Dendritic cell treated with granulocyte-macrophage colony-stimulating factor and Interleukin-4, amounts not matched to agents 40 ng/mL and 50 ng/mL, for 4 days (primary cell): Measurements from ENCODE around the gene VASH2.

Source experiments
- H3K27ac Mint-ChIP-seq: one replicate; pipeline ENCODE4 v1.8.0; 2022; ENCODE audit warnings: mild to moderate bottlenecking, mixed read lengths
- H3K27me3 Mint-ChIP-seq: one replicate; pipeline ENCODE4 v1.8.0; 2022; ENCODE audit warnings: mild to moderate bottlenecking, mixed read lengths
- H3K36me3 Mint-ChIP-seq: one replicate; pipeline ENCODE4 v1.8.0; 2022; ENCODE audit warnings: low read depth, mixed read lengths
- H3K4me1 Mint-ChIP-seq: one replicate; pipeline ENCODE4 v1.8.0; 2022; ENCODE audit warnings: low read depth, mixed read lengths
- H3K4me3 Mint-ChIP-seq: one replicate; pipeline ENCODE4 v1.8.0; 2022; ENCODE audit warnings: mild to moderate bottlenecking, moderate library complexity, mixed read lengths
- H3K9me3 Mint-ChIP-seq: one replicate; pipeline ENCODE4 v1.8.0; 2022; ENCODE audit warnings: mixed read lengths
- intact Hi-C: fragments of 100-400 bp; cut with micrococcal nuclease; formaldehyde crosslinking; loops from one replicate; pipeline ENCODE4 v1.15.0; 2022

The VASH2 gene

GRCh38 chr1:212973899-212974298, 23.6 kb downstream of the VASH2 start:
- no peak overlapping the region for H3K27ac Mint-ChIP-seq
- no peaks in the 10 kb centered on the region for H3K36me3 Mint-ChIP-seq
- H3K4me1 Mint-ChIP-seq = no peaks in the 10 kb centered on the region
- no peak overlapping the region for H3K4me3 Mint-ChIP-seq
- H3K9me3 Mint-ChIP-seq = no peaks in the 10 kb centered on the region
- H3K27me3 Mint-ChIP-seq = peaks cover 4% of the 10 kb centered on the region
- intact Hi-C loops = no loop called here

GRCh38 chr1:212974711-212975110, 24.4 kb downstream of the VASH2 start:
- no peak overlapping the region for H3K4me3 Mint-ChIP-seq
- H3K9me3 Mint-ChIP-seq = no peaks in the 10 kb centered on the region
- no peaks in the 10 kb centered on the region for H3K36me3 Mint-ChIP-seq
- no peaks in the 10 kb centered on the region for H3K4me1 Mint-ChIP-seq
- H3K27me3 Mint-ChIP-seq = peaks cover 4% of the 10 kb centered on the region
- H3K27ac Mint-ChIP-seq = no peak overlapping the region
- intact Hi-C loops = no loop called here

- Mint-ChIP-seq H3K27me3 (peaks cover 2% of the 10 kb centered on the region), H3K36me3 (no peaks in the 10 kb centered on the region), H3K4me3 (no peak overlapping the region), H3K9me3 (no peaks in the 10 kb centered on the region), H3K4me1 (no peaks in the 10 kb centered on the region), H3K27ac (no peak overlapping the region)
- intact Hi-C loops = no loop called here
Observed at GRCh38 chr1:212975111-212975918, 25.0 kb downstream of the VASH2 start.

- Mint-ChIP-seq H3K27ac (no peak overlapping the region), H3K9me3 (no peaks in the 10 kb centered on the region), H3K4me1 (no peaks in the 10 kb centered on the region), H3K4me3 (no peak overlapping the region), H3K27me3 (peaks cover 2% of the 10 kb centered on the region), H3K36me3 (no peaks in the 10 kb centered on the region)
- intact Hi-C loops = no loop called here
Observed at GRCh38 chr1:212976586-212976985, 26.2 kb downstream of the VASH2 start.

- H3K9me3 Mint-ChIP-seq = no peaks in the 10 kb centered on the region
- H3K36me3 Mint-ChIP-seq = no peaks in the 10 kb centered on the region
Observed at GRCh38 chr1:212977781-212978645, 27.7 kb downstream of the VASH2 start.

GRCh38 chr1:212979340-212980122, 29.2 kb downstream of the VASH2 start:
- no peak overlapping the region for H3K27ac Mint-ChIP-seq
- H3K36me3 Mint-ChIP-seq = no peaks in the 10 kb centered on the region
- no peaks in the 10 kb centered on the region for H3K4me1 Mint-ChIP-seq
- intact Hi-C loops = no loop called here
- H3K27me3 Mint-ChIP-seq = peaks cover 2% of the 10 kb centered on the region
- no peaks in the 10 kb centered on the region for H3K9me3 Mint-ChIP-seq
- H3K4me3 Mint-ChIP-seq = no peak overlapping the region

More at GRCh38 chr1:212977781-212978645, 27.7 kb downstream of the VASH2 start:
- Mint-ChIP-seq H3K27ac (no peak overlapping the region), H3K4me1 (no peaks in the 10 kb centered on the region), H3K27me3 (peaks cover 2% of the 10 kb centered on the region), H3K4me3 (no peak overlapping the region)
- intact Hi-C loops = no loop called here

- H3K4me1 Mint-ChIP-seq = no peaks in the 10 kb centered on the region
- no peaks in the 10 kb centered on the region for H3K36me3 Mint-ChIP-seq
- H3K27ac Mint-ChIP-seq = no peak overlapping the region
- no peaks in the 10 kb centered on the region for H3K9me3 Mint-ChIP-seq
- H3K4me3 Mint-ChIP-seq = no peak overlapping the region
- peaks cover 2% of the 10 kb centered on the region for H3K27me3 Mint-ChIP-seq
- intact Hi-C loops = no loop called here
Observed at GRCh38 chr1:212980123-212980785, 29.9 kb downstream of the VASH2 start.

GRCh38 chr1:212981025-212981495, 30.7 kb downstream of the VASH2 start:
- intact Hi-C loops = no loop called here
- H3K36me3 Mint-ChIP-seq = no peaks in the 10 kb centered on the region
- no peak overlapping the region for H3K27ac Mint-ChIP-seq
- no peaks in the 10 kb centered on the region for H3K9me3 Mint-ChIP-seq
- H3K4me3 Mint-ChIP-seq = no peak overlapping the region
- H3K4me1 Mint-ChIP-seq = no peaks in the 10 kb centered on the region
- peaks cover 2% of the 10 kb centered on the region for H3K27me3 Mint-ChIP-seq

GRCh38 chr1:212981571-212982328, 31.4 kb downstream of the VASH2 start:
- no peak overlapping the region for H3K4me3 Mint-ChIP-seq
- no peaks in the 10 kb centered on the region for H3K9me3 Mint-ChIP-seq
- no peaks in the 10 kb centered on the region for H3K36me3 Mint-ChIP-seq
- intact Hi-C loops = no loop called here
- H3K27ac Mint-ChIP-seq = no peak overlapping the region
- peaks cover 2% of the 10 kb centered on the region for H3K27me3 Mint-ChIP-seq
- no peaks in the 10 kb centered on the region for H3K4me1 Mint-ChIP-seq

GRCh38 chr1:212982430-212983152, 32.2 kb downstream of the VASH2 start:
- no peaks in the 10 kb centered on the region for H3K9me3 Mint-ChIP-seq
- no peaks in the 10 kb centered on the region for H3K4me1 Mint-ChIP-seq
- no peaks in the 10 kb centered on the region for H3K36me3 Mint-ChIP-seq
- peaks cover 2% of the 10 kb centered on the region for H3K27me3 Mint-ChIP-seq
- no peak overlapping the region for H3K4me3 Mint-ChIP-seq
- no peak overlapping the region for H3K27ac Mint-ChIP-seq
- intact Hi-C loops = no loop called here

- H3K9me3 Mint-ChIP-seq = no peaks in the 10 kb centered on the region
Observed at GRCh38 chr1:212983482-212983881, 33.1 kb downstream of the VASH2 start.

GRCh38 chr1:212984522-212985291, 34.4 kb downstream of the VASH2 start:
- Mint-ChIP-seq H3K9me3 (no peaks in the 10 kb centered on the region), H3K27me3 (no peaks in the 10 kb centered on the region), H3K27ac (no peak overlapping the region), H3K4me1 (no peaks in the 10 kb centered on the region), H3K4me3 (no peak overlapping the region), H3K36me3 (peaks cover 3% of the 10 kb centered on the region)
- intact Hi-C loops = no loop called here

More at GRCh38 chr1:212983482-212983881, 33.1 kb downstream of the VASH2 start:
- H3K4me1 Mint-ChIP-seq = no peaks in the 10 kb centered on the region
- intact Hi-C loops = no loop called here
- H3K27me3 Mint-ChIP-seq = peaks cover 2% of the 10 kb centered on the region
- H3K4me3 Mint-ChIP-seq = no peak overlapping the region
- no peak overlapping the region for H3K27ac Mint-ChIP-seq
- no peaks in the 10 kb centered on the region for H3K36me3 Mint-ChIP-seq
